ENCODE measurements around the gene YJEFN3. TPM values are rescaled to one million over a fixed set of nuclear protein-coding genes. Genes with fewer than 3 reads are reported as not detected.

The YJEFN3 gene
- polyA plus RNA-seq, 1 donor (not counting 4 experiments of a cell fraction or from before 2014, with no cell fraction given): 1.2 TPM

- H2AFZ ChIP-seq (ENCODE audit: control insufficient read depth, low read length): no peak overlapping the region
- peak overlapping the region; percentile 85 for H3K27ac ChIP-seq (ENCODE audit: control insufficient read depth, insufficient read depth, low read length)
- FAIRE-seq: no peak
- no peaks in the 10 kb centered on the region for H3K9me3 ChIP-seq (ENCODE audit: control insufficient read depth, low read depth, low read length)
- H3K9me1 ChIP-seq (ENCODE audit: control insufficient read depth, extremely low read depth, insufficient read depth, low read length): no peaks in the 10 kb centered on the region
- H3K36me3 ChIP-seq (ENCODE audit: control insufficient read depth in 2 of 2, extremely low read depth in 1 of 2, insufficient read depth in 2 of 2, low read length in 2 of 2): peaks cover 17 to 23% of the 10 kb centered on the region in 2 experiments
- no peaks in the 10 kb centered on the region for H3K27me3 ChIP-seq (ENCODE audit: control insufficient read depth, extremely low read depth, insufficient read depth, low read length)
- dilution Hi-C loops (cut with MboI; ENCODE audit: extremely low pct_ligation_motif_present, low sequenced_read_pairs): no loop called here
- no peak overlapping the region for H3K4me3 ChIP-seq (ENCODE audit: control insufficient read depth in 2 of 3, extremely low read depth in 1 of 3, insufficient read depth in 2 of 3, low read depth in 1 of 3, low read length in 3 of 3)
- peaks cover 62% of the 10 kb centered on the region for H3K79me2 ChIP-seq (ENCODE audit: control insufficient read depth, insufficient read depth, low read length)
- H3K4me1 ChIP-seq (ENCODE audit: control insufficient read depth, extremely low read depth, insufficient read depth, low read length): peaks cover 55% of the 10 kb centered on the region
- peak overlapping the region; percentile 31 for H3K9ac ChIP-seq (ENCODE audit: control insufficient read depth, extremely low read depth, insufficient read depth, low read length)
- no peak for DNase-seq (ENCODE audit: low read depth, low spot score)
- H3K4me2 ChIP-seq (ENCODE audit: control insufficient read depth, extremely low read depth, insufficient read depth, low read depth, low read length): no peak overlapping the region
- H4K20me1 ChIP-seq (ENCODE audit: control insufficient read depth, extremely low read depth, insufficient read depth, low read length): no peaks in the 10 kb centered on the region
- TF ChIP-seq EZH2 (IDR thresholded peaks at IDR 0.05; ENCODE audit: low read length): no peak
- no peak for TF ChIP-seq CTCF (optimal IDR thresholded peaks at IDR 0.05 in 1 of 3, IDR thresholded peaks at IDR 0.05 in 1 of 3, conservative IDR thresholded peaks at IDR 0.05 in 1 of 3; ENCODE audit: extremely low read depth in 1 of 3, insufficient read depth in 2 of 3, low read length in 3 of 3)
Observed at GRCh38 chr19:19487077-19487949, 41.4 kb upstream of the YJEFN3 start.

GRCh38 chr19:19487950-19488874 lies 40.5 kb upstream of the YJEFN3 start:
- H3K79me2 ChIP-seq (ENCODE audit: control insufficient read depth, insufficient read depth, low read length): peaks cover 56% of the 10 kb centered on the region

More at GRCh38 chr19:19487950-19488874, 40.5 kb upstream of the YJEFN3 start:
- H3K27me3 ChIP-seq (ENCODE audit: control insufficient read depth, extremely low read depth, insufficient read depth, low read length): no peaks in the 10 kb centered on the region
- H3K36me3 ChIP-seq (ENCODE audit: control insufficient read depth in 2 of 2, extremely low read depth in 1 of 2, insufficient read depth in 2 of 2, low read length in 2 of 2): peaks cover 22% of the 10 kb centered on the region in 2 experiments
- H3K4me2 ChIP-seq (ENCODE audit: control insufficient read depth, extremely low read depth, insufficient read depth, low read depth, low read length): peak overlapping the region; percentile 77
- H3K27ac ChIP-seq (ENCODE audit: control insufficient read depth, insufficient read depth, low read length): peak overlapping the region; percentile 85
- peak overlapping the region in 1 of 3 experiments; percentile 43 for H3K4me3 ChIP-seq (ENCODE audit: control insufficient read depth in 2 of 3, extremely low read depth in 1 of 3, insufficient read depth in 2 of 3, low read depth in 1 of 3, low read length in 3 of 3)
- H3K9ac ChIP-seq (ENCODE audit: control insufficient read depth, extremely low read depth, insufficient read depth, low read length): peak overlapping the region; percentile 75
- DNase-seq (ENCODE audit: low read depth, low spot score): no peak
- peaks cover 55% of the 10 kb centered on the region for H3K4me1 ChIP-seq (ENCODE audit: control insufficient read depth, extremely low read depth, insufficient read depth, low read length)
- TF ChIP-seq EZH2 (IDR thresholded peaks at IDR 0.05; ENCODE audit: low read length) (no peak), CTCF (optimal IDR thresholded peaks at IDR 0.05 in 1 of 3, IDR thresholded peaks at IDR 0.05 in 1 of 3, conservative IDR thresholded peaks at IDR 0.05 in 1 of 3; ENCODE audit: extremely low read depth in 1 of 3, insufficient read depth in 2 of 3, low read length in 3 of 3) (no peak)
- H3K9me1 ChIP-seq (ENCODE audit: control insufficient read depth, extremely low read depth, insufficient read depth, low read length): no peaks in the 10 kb centered on the region
- dilution Hi-C loops (cut with MboI; ENCODE audit: extremely low pct_ligation_motif_present, low sequenced_read_pairs): no loop called here
- H2AFZ ChIP-seq (ENCODE audit: control insufficient read depth, low read length): no peak overlapping the region
- FAIRE-seq: no peak
- no peaks in the 10 kb centered on the region for H3K9me3 ChIP-seq (ENCODE audit: control insufficient read depth, low read depth, low read length)
- no peaks in the 10 kb centered on the region for H4K20me1 ChIP-seq (ENCODE audit: control insufficient read depth, extremely low read depth, insufficient read depth, low read length)
